ENCODE data around the gene PRMT7. TPM values are rescaled to one million over a fixed set of nuclear protein-coding genes. Genes with fewer than 3 reads are reported as not detected.
A peak's percentile ranks its signal among the peaks of the same experiment; 100 is the strongest.

Gene PRMT7
- total and polyA plus RNA-seq, 2 experiments from 2014 or later: 56.6 to 110 TPM

GRCh38 chr16:68296291-68296690 lies 14.5 kb upstream of the PRMT7 start:
- TF ChIP-seq CTCF (IDR thresholded peaks at IDR 0.05; ENCODE audit: low read depth, low read length): no peak
- Histone ChIP-seq H3K4me1 (ENCODE audit: low read depth) (no peaks in the 10 kb centered on the region), H3K9me3 (ENCODE audit: low read depth) (no peaks in the 10 kb centered on the region), H3K27me3 (no peaks in the 10 kb centered on the region), H3K36me3 (peaks cover 37% of the 10 kb centered on the region), H3K4me3 (no peak overlapping the region), H3K27ac (no peak overlapping the region)
- DNase-seq (ENCODE audit: low read depth in 1 of 2, low spot score in 1 of 2): no peak

- Histone ChIP-seq H3K27ac (no peak overlapping the region), H3K4me1 (ENCODE audit: low read depth) (no peaks in the 10 kb centered on the region), H3K9me3 (ENCODE audit: low read depth) (no peaks in the 10 kb centered on the region), H3K4me3 (no peak overlapping the region), H3K36me3 (peaks cover 40% of the 10 kb centered on the region), H3K27me3 (no peaks in the 10 kb centered on the region)
- DNase-seq (ENCODE audit: low read depth in 1 of 2, low spot score in 1 of 2): no peak
- no peak for TF ChIP-seq CTCF (IDR thresholded peaks at IDR 0.05; ENCODE audit: low read depth, low read length)
Observed at GRCh38 chr16:68296693-68297092, 14.1 kb upstream of the PRMT7 start.

GRCh38 chr16:68297908-68298307 lies 12.9 kb upstream of the PRMT7 start:
- Histone ChIP-seq H3K27ac (no peak overlapping the region), H3K4me3 (no peak overlapping the region), H3K36me3 (peaks cover 52% of the 10 kb centered on the region), H3K27me3 (no peaks in the 10 kb centered on the region), H3K4me1 (ENCODE audit: low read depth) (no peaks in the 10 kb centered on the region), H3K9me3 (ENCODE audit: low read depth) (no peaks in the 10 kb centered on the region)
- no peak for TF ChIP-seq CTCF (IDR thresholded peaks at IDR 0.05; ENCODE audit: low read depth, low read length)
- no peak for DNase-seq (ENCODE audit: low read depth in 1 of 2, low spot score in 1 of 2)

- Histone ChIP-seq H3K4me3 (no peak overlapping the region), H3K36me3 (peaks cover 54% of the 10 kb centered on the region), H3K27ac (peak overlapping the region; percentile 16), H3K9me3 (ENCODE audit: low read depth) (no peaks in the 10 kb centered on the region), H3K4me1 (ENCODE audit: low read depth) (no peaks in the 10 kb centered on the region), H3K27me3 (no peaks in the 10 kb centered on the region)
- TF ChIP-seq CTCF (IDR thresholded peaks at IDR 0.05; ENCODE audit: low read depth, low read length): no peak
- no peak for DNase-seq (ENCODE audit: low read depth in 1 of 2, low spot score in 1 of 2)
Observed at GRCh38 chr16:68298312-68298711, 12.5 kb upstream of the PRMT7 start.

- Histone ChIP-seq H3K9me3 (ENCODE audit: low read depth) (no peaks in the 10 kb centered on the region), H3K36me3 (peaks cover 59% of the 10 kb centered on the region), H3K4me3 (no peak overlapping the region), H3K4me1 (ENCODE audit: low read depth) (no peaks in the 10 kb centered on the region), H3K27me3 (no peaks in the 10 kb centered on the region), H3K27ac (peak overlapping the region; percentile 16)
- no peak for TF ChIP-seq CTCF (IDR thresholded peaks at IDR 0.05; ENCODE audit: low read depth, low read length)
- DNase-seq (ENCODE audit: low read depth in 1 of 2, low spot score in 1 of 2): peak in 1 of 2 donors; percentile 78
Observed at GRCh38 chr16:68298907-68299561, 11.8 kb upstream of the PRMT7 start.

All from cardiac muscle cell (in vitro differentiated cells and primary cell).